Naive B cell (primary cell): ENCODE results near the gene ROBO1. TPM values are rescaled to one million over a fixed set of nuclear protein-coding genes. Genes with fewer than 3 reads are reported as not detected.

Source experiments
- ATAC-seq, 2 donors: fragments of 150-1000 bp; cut with Tn5 transposase; 2 replicates each; pipeline ENCODE4 v1.10.0; 2021; ENCODE audit warnings: low read depth in 2 of 2, mild to moderate bottlenecking in 2 of 2, moderate library complexity in 2 of 2
- DNase-seq: peaks from one replicate; pipeline ENCODE4 v3.0.0; 2022
- H3K27ac Mint-ChIP-seq, 6 donors: one replicate each; pipeline ENCODE4 v1.8.0; 2020 to 2022; ENCODE audit warnings: mild to moderate bottlenecking in 6 of 6, mixed read lengths in 6 of 6, moderate library complexity in 5 of 6, inconsistent platforms in 2 of 6
- H3K27me3 Mint-ChIP-seq, 3 donors: one replicate each; pipeline ENCODE4 v1.8.0; 2021 to 2022; ENCODE audit warnings: mixed read lengths in 3 of 3, mild to moderate bottlenecking in 1 of 3
- H3K36me3 Mint-ChIP-seq, 2 donors: one replicate each; pipeline ENCODE4 v1.8.0; 2020 to 2022; ENCODE audit warnings: mixed read lengths in 2 of 2, inconsistent platforms in 1 of 2, mild to moderate bottlenecking in 1 of 2
- H3K4me1 Mint-ChIP-seq, 3 donors: one replicate each; pipeline ENCODE4 v1.8.0; 2020 to 2022; ENCODE audit warnings: mixed read lengths in 3 of 3, inconsistent platforms in 1 of 3, mild to moderate bottlenecking in 1 of 3, moderate library complexity in 1 of 3
- H3K4me3 Mint-ChIP-seq, 8 donors: one replicate each; pipeline ENCODE4 v1.8.0; 2020 to 2022; ENCODE audit warnings: mild to moderate bottlenecking in 8 of 8, mixed read lengths in 8 of 8, moderate library complexity in 8 of 8, inconsistent platforms in 2 of 8
- H3K9me3 Mint-ChIP-seq, 7 donors: one replicate each; pipeline ENCODE4 v1.8.0; 2020 to 2022; ENCODE audit warnings: mixed read lengths in 7 of 7, mild to moderate bottlenecking in 5 of 7, inconsistent platforms in 2 of 7, moderate library complexity in 1 of 7
- polyA plus RNA-seq, 6 donors: library from polyadenylated mRNA; unstranded; fragments of 300-500 nt; fragmentation: Illumina TruSeq; gene quantifications; one replicate each; pipeline ENCODE4 v1.2.3, GENCODE V29; 2021; ENCODE audit warnings: low read depth in 6 of 6

Gene ROBO1
- polyA plus RNA-seq, 6 donors from 2014 or later: 0.39 to 0.44 TPM; not detected in 4

- no peak overlapping the region for H3K27ac Mint-ChIP-seq
- H3K4me3 Mint-ChIP-seq: no peak overlapping the region
- DNase-seq: no peak
- no peaks in the 10 kb centered on the region for H3K4me1 Mint-ChIP-seq
- ATAC-seq: no peak
- no peaks in the 10 kb centered on the region for H3K36me3 Mint-ChIP-seq
- no peaks in the 10 kb centered on the region for H3K27me3 Mint-ChIP-seq
- peaks cover 0 to 4% (median 0%) of the 10 kb centered on the region in 7 donors for H3K9me3 Mint-ChIP-seq
Observed at GRCh38 chr3:78957456-78957855, 810.3 kb downstream of the ROBO1 start.

GRCh38 chr3:78951342-78951945 is 816.4 kb downstream of the ROBO1 start:
- Mint-ChIP-seq H3K4me3 (no peak overlapping the region), H3K36me3 (no peaks in the 10 kb centered on the region), H3K27me3 (no peaks in the 10 kb centered on the region), H3K9me3 (peaks cover 0 to 4% (median 0%) of the 10 kb centered on the region in 7 donors), H3K27ac (no peak overlapping the region), H3K4me1 (no peaks in the 10 kb centered on the region)
- ATAC-seq (no peak), DNase-seq (no peak)

GRCh38 chr3:78941587-78941986 is 826.2 kb downstream of the ROBO1 start:
- Mint-ChIP-seq H3K4me1 (no peaks in the 10 kb centered on the region), H3K27me3 (no peaks in the 10 kb centered on the region), H3K36me3 (no peaks in the 10 kb centered on the region), H3K9me3 (peaks cover 0 to 14% (median 6%) of the 10 kb centered on the region in 7 donors), H3K27ac (no peak overlapping the region), H3K4me3 (no peak overlapping the region)
- DNase-seq (no peak), ATAC-seq (no peak)

- H3K27ac Mint-ChIP-seq: peak overlapping the region in 1 of 6 donors; percentile 3
- ATAC-seq: no peak
- H3K4me3 Mint-ChIP-seq: no peak overlapping the region
Observed at GRCh38 chr3:78940626-78941025, 827.2 kb downstream of the ROBO1 start.

GRCh38 chr3:78940128-78940527 is 827.7 kb downstream of the ROBO1 start:
- ATAC-seq (no peak), DNase-seq (no peak)
- no peaks in the 10 kb centered on the region for H3K27me3 Mint-ChIP-seq
- no peaks in the 10 kb centered on the region for H3K4me1 Mint-ChIP-seq
- H3K27ac Mint-ChIP-seq: no peak overlapping the region
- peaks cover 0 to 10% (median 4%) of the 10 kb centered on the region in 7 donors for H3K9me3 Mint-ChIP-seq
- H3K36me3 Mint-ChIP-seq: no peaks in the 10 kb centered on the region
- no peak overlapping the region for H3K4me3 Mint-ChIP-seq

More at GRCh38 chr3:78940626-78941025, 827.2 kb downstream of the ROBO1 start:
- no peaks in the 10 kb centered on the region for H3K4me1 Mint-ChIP-seq
- no peaks in the 10 kb centered on the region for H3K36me3 Mint-ChIP-seq
- peaks cover 0 to 12% (median 5%) of the 10 kb centered on the region in 7 donors for H3K9me3 Mint-ChIP-seq
- no peaks in the 10 kb centered on the region for H3K27me3 Mint-ChIP-seq
- no peak for DNase-seq

GRCh38 chr3:78937475-78937874 is 830.3 kb downstream of the ROBO1 start:
- no peaks in the 10 kb centered on the region for H3K27me3 Mint-ChIP-seq
- no peak for DNase-seq
- no peak overlapping the region for H3K27ac Mint-ChIP-seq
- ATAC-seq: no peak
- H3K9me3 Mint-ChIP-seq: peaks cover 0 to 10% (median 3%) of the 10 kb centered on the region in 7 donors
- H3K4me3 Mint-ChIP-seq: no peak overlapping the region
- H3K36me3 Mint-ChIP-seq: no peaks in the 10 kb centered on the region
- no peaks in the 10 kb centered on the region for H3K4me1 Mint-ChIP-seq

GRCh38 chr3:78927759-78928158 is 840.0 kb downstream of the ROBO1 start:
- Mint-ChIP-seq H3K27me3 (no peaks in the 10 kb centered on the region), H3K9me3 (peaks cover 0 to 7% (median 0%) of the 10 kb centered on the region in 7 donors), H3K36me3 (no peaks in the 10 kb centered on the region), H3K4me1 (no peaks in the 10 kb centered on the region), H3K27ac (no peak overlapping the region), H3K4me3 (no peak overlapping the region)
- no peak for ATAC-seq
- DNase-seq: no peak

GRCh38 chr3:78926523-78926922 is 841.3 kb downstream of the ROBO1 start:
- Mint-ChIP-seq H3K4me1 (no peaks in the 10 kb centered on the region), H3K4me3 (no peak overlapping the region), H3K9me3 (peaks cover 0 to 7% (median 0%) of the 10 kb centered on the region in 7 donors), H3K27ac (no peak overlapping the region), H3K36me3 (no peaks in the 10 kb centered on the region), H3K27me3 (no peaks in the 10 kb centered on the region)
- DNase-seq: no peak
- ATAC-seq: no peak

GRCh38 chr3:78924711-78925110 is 843.1 kb downstream of the ROBO1 start:
- Mint-ChIP-seq H3K27me3 (no peaks in the 10 kb centered on the region), H3K4me1 (no peaks in the 10 kb centered on the region), H3K27ac (no peak overlapping the region), H3K4me3 (no peak overlapping the region), H3K36me3 (no peaks in the 10 kb centered on the region), H3K9me3 (peaks cover 0 to 7% (median 0%) of the 10 kb centered on the region in 7 donors)
- ATAC-seq (no peak), DNase-seq (no peak)

GRCh38 chr3:78919021-78919755 is 848.6 kb downstream of the ROBO1 start:
- no peak for ATAC-seq
- H3K4me1 Mint-ChIP-seq: no peaks in the 10 kb centered on the region
- H3K9me3 Mint-ChIP-seq: no peaks in the 10 kb centered on the region

GRCh38 chr3:78918361-78919020 is 849.3 kb downstream of the ROBO1 start:
- no peak for ATAC-seq
- no peak overlapping the region for H3K4me3 Mint-ChIP-seq
- H3K36me3 Mint-ChIP-seq: no peaks in the 10 kb centered on the region
- H3K27ac Mint-ChIP-seq: no peak overlapping the region
- H3K4me1 Mint-ChIP-seq: no peaks in the 10 kb centered on the region
- H3K9me3 Mint-ChIP-seq: peaks cover 0 to 2% (median 0%) of the 10 kb centered on the region in 7 donors
- H3K27me3 Mint-ChIP-seq: no peaks in the 10 kb centered on the region
- no peak for DNase-seq

More at GRCh38 chr3:78919021-78919755, 848.6 kb downstream of the ROBO1 start:
- H3K27ac Mint-ChIP-seq: no peak overlapping the region
- DNase-seq: no peak
- no peak overlapping the region for H3K4me3 Mint-ChIP-seq
- H3K36me3 Mint-ChIP-seq: no peaks in the 10 kb centered on the region
- no peaks in the 10 kb centered on the region for H3K27me3 Mint-ChIP-seq

- DNase-seq (no peak), ATAC-seq (no peak)
- no peaks in the 10 kb centered on the region for H3K27me3 Mint-ChIP-seq
- H3K9me3 Mint-ChIP-seq: peaks cover 0 to 2% (median 0%) of the 10 kb centered on the region in 7 donors
- no peak overlapping the region for H3K4me3 Mint-ChIP-seq
- no peak overlapping the region for H3K27ac Mint-ChIP-seq
- no peaks in the 10 kb centered on the region for H3K36me3 Mint-ChIP-seq
- H3K4me1 Mint-ChIP-seq: no peaks in the 10 kb centered on the region
Observed at GRCh38 chr3:78917536-78917935, 850.3 kb downstream of the ROBO1 start.

- H3K9me3 Mint-ChIP-seq: peaks cover 0 to 3% (median 0%) of the 10 kb centered on the region in 7 donors
- no peaks in the 10 kb centered on the region for H3K27me3 Mint-ChIP-seq
- ATAC-seq (no peak), DNase-seq (no peak)
- H3K4me3 Mint-ChIP-seq: no peak overlapping the region
- H3K36me3 Mint-ChIP-seq: no peaks in the 10 kb centered on the region
- no peak overlapping the region for H3K27ac Mint-ChIP-seq
- H3K4me1 Mint-ChIP-seq: no peaks in the 10 kb centered on the region
Observed at GRCh38 chr3:78913711-78914110, 854.1 kb downstream of the ROBO1 start.

GRCh38 chr3:78912687-78913086 is 855.1 kb downstream of the ROBO1 start:
- H3K36me3 Mint-ChIP-seq: no peaks in the 10 kb centered on the region
- DNase-seq (no peak), ATAC-seq (no peak)
- no peak overlapping the region for H3K27ac Mint-ChIP-seq
- H3K4me3 Mint-ChIP-seq: no peak overlapping the region
- H3K4me1 Mint-ChIP-seq: no peaks in the 10 kb centered on the region
- H3K9me3 Mint-ChIP-seq: peaks cover 0 to 3% (median 0%) of the 10 kb centered on the region in 7 donors
- H3K27me3 Mint-ChIP-seq: no peaks in the 10 kb centered on the region
